GM12891 (cell line): Measurements from ENCODE around the gene SH3TC1.

Experiments used
- PAX5 ChIP-seq: IDR thresholded peaks from 2 replicates; pipeline ENCODE4 v1.6.1; 2011; ENCODE audit warnings: low read length, moderate library complexity, mild to moderate bottlenecking; ENCODE audit not compliant: insufficient read depth, severe bottlenecking
- POLR2A ChIP-seq: IDR thresholded peaks from 2 replicates; pipeline ENCODE4 v1.6.1; 2011; ENCODE audit warnings: low read depth, low read length, control low read depth
- POLR2AphosphoS5 ChIP-seq: IDR thresholded peaks from 2 replicates; pipeline ENCODE4 v1.6.1; 2011; ENCODE audit warnings: low read depth, low read length, control low read depth
- POU2F2 ChIP-seq: IDR thresholded peaks from 2 replicates; pipeline ENCODE4 v1.6.1; 2011; ENCODE audit warnings: low read depth, mild to moderate bottlenecking, control low read depth, low read length, moderate library complexity
- SPI1 ChIP-seq: IDR thresholded peaks from 2 replicates; pipeline ENCODE4 v1.6.1; 2011; ENCODE audit warnings: low read depth, low read length, control low read depth
- TAF1 ChIP-seq: IDR thresholded peaks from 2 replicates; pipeline ENCODE4 v1.6.1; 2011; ENCODE audit warnings: low read depth, low read length, control low read depth

DNA sequence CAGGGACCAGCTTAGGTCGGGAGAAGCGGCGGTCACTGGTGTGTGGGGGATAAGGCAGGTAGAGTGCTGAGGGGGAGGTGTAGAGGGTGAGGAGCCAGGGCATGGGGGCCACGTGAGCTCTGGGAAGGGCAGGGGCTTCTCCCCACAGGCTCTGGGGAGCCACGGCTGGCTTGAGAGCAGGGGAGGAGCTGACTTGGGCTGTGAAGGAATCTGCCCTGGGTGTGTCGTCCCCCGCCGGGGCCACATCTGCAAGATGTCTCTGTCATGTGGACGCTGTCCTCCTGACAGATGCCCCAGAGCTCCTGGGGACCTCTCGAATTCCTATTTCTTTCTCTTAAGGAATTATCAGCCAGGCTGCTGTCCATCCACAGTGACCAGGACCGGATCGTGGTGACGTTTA is 15.0 kb downstream of the SH3TC1 start:
- TF ChIP-seq POLR2AphosphoS5: no peak
- no peak for TF ChIP-seq TAF1
- TF ChIP-seq POLR2A: no peak
- no peak for TF ChIP-seq POU2F2
- no peak for TF ChIP-seq PAX5
- TF ChIP-seq SPI1: no peak
